ENCODE measurements around the gene GJC2.
"Not testable (repeated sequence)": the region's sequence is repeated elsewhere in the genome, so short reads cannot be mapped to it uniquely, and the experiment has no call there.

GJC2 gene

GRCh38 chr1:228168563-228169270, 19.0 kb downstream of the GJC2 start:
- DNase-seq (ENCODE audit: low spot score): no peak
- no peak for TF ChIP-seq CTCF (IDR thresholded peaks at IDR 0.05)
- Histone ChIP-seq H3K4me3 (no peak overlapping the region), H3K27ac (no peak overlapping the region)

GRCh38 chr1:228169345-228169744, 19.6 kb downstream of the GJC2 start:
- H3K27ac ChIP-seq: no peak overlapping the region
- H3K4me3 ChIP-seq: no peak overlapping the region
- TF ChIP-seq CTCF (IDR thresholded peaks at IDR 0.05): no peak
- no peak for DNase-seq (ENCODE audit: low spot score)

GRCh38 chr1:228170666-228171065, 20.9 kb downstream of the GJC2 start:
- Histone ChIP-seq H3K4me3 (no peak overlapping the region), H3K27ac (no peak overlapping the region)
- no peak for DNase-seq (ENCODE audit: low spot score)
- TF ChIP-seq CTCF (IDR thresholded peaks at IDR 0.05): no peak

- TF ChIP-seq CTCF (IDR thresholded peaks at IDR 0.05): no peak
- Histone ChIP-seq H3K4me3 (no peak overlapping the region), H3K27ac (no peak overlapping the region)
- no peak for DNase-seq (ENCODE audit: low spot score)
These were observed 21.6 kb downstream of the GJC2 start for GRCh38 chr1:228171221-228171891.

GRCh38 chr1:228172591-228173527, 23.1 kb downstream of the GJC2 start:
- no peak for DNase-seq (ENCODE audit: low spot score)
- Histone ChIP-seq H3K27ac (no peak overlapping the region), H3K4me3 (no peak overlapping the region)
- TF ChIP-seq CTCF (IDR thresholded peaks at IDR 0.05): no peak

- not testable (repeated sequence) for H3K4me3 ChIP-seq; DNase-seq (ENCODE audit: low spot score)
- peak overlapping the region in 1 of 2 donors; percentile 41 for H3K27ac ChIP-seq
These were observed 24.1 kb downstream of the GJC2 start for GRCh38 chr1:228173528-228174481.
